ENCODE data around the gene USP9X. TPM values are rescaled to one million over a fixed set of nuclear protein-coding genes. Genes with fewer than 3 reads are reported as not detected.

The USP9X gene
- total and polyA plus RNA-seq, 2 of the 8 experiments (the other 6 are each of a cell fraction or from before 2014, with no cell fraction given), result 79.2 to 300 TPM

DNA sequence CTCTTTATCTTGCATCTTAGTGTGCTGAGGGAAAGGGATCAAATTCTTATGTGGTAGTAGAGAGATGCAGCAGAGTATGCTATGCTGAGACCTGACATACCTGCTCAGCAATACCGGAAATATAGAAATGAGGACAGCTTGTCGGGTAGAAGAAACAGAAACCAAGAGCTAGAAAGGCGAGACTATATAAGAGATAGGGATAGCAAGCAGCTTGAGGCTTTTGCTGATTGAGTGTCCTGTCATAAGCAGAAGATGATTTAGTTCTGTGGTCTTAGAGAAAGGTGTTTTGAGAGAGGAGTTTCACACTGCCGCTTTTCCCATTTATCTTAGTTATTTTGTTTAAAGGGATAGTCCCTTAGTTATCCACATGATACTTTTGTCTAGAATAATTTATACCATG lies 31.7 kb downstream of the USP9X start:
- H3K4me3 ChIP-seq (ENCODE audit: extremely low read depth in 1 of 4, insufficient read depth in 2 of 4, low read depth in 3 of 4, low read length in 4 of 4), result peak overlapping the region in 1 of 4 experiments; percentile 46; a peak in 2 of 8 replicates

More for the DNA sequence above, 31.7 kb downstream of the USP9X start:
- no peak overlapping the region for H2BK5ac ChIP-seq (ENCODE audit: low read depth, low read length)
- ChIA-PET CTCF (ENCODE audit: partially characterized antibody) (interaction anchor here (1.2 to 1.6 kb wide), 2 partner anchors 23 to 24 kb away, joined by 4 read pairs; no protein-coding TSS in a partner anchor), POLR2A (ENCODE audit: partially characterized antibody) (interaction anchor here (1.2 kb wide), 1 partner anchor 12 kb away, joined by 3 read pairs; no protein-coding TSS in a partner anchor)
- H4K91ac ChIP-seq (replicated peaks; ENCODE audit: insufficient read length, low read length), result no peak overlapping the region
- H2BK15ac ChIP-seq (ENCODE audit: low read length), result no peak overlapping the region
- peak overlapping the region in 1 of 4 experiments; percentile 37; a peak in 1 of 7 replicates for H3K9ac ChIP-seq (replicated peaks in 1 of 4; ENCODE audit: extremely low read depth in 1 of 4, low read depth in 3 of 4, low read length in 3 of 4)
- peaks cover 45 to 99% of the 10 kb centered on the region in 2 experiments for H3K79me2 ChIP-seq (ENCODE audit: control insufficient read depth in 1 of 2, insufficient read depth in 2 of 2, low read length in 2 of 2)
- H3K36me3 ChIP-seq (ENCODE audit: control insufficient read depth in 2 of 4, insufficient read depth in 4 of 4, low read length in 3 of 4), result peaks cover 0 to 6% (median 0%) of the 10 kb centered on the region in 4 experiments; a peak in 2 of 8 replicates
- no peaks in the 10 kb centered on the region for H3K27me3 ChIP-seq (replicated peaks in 1 of 4; ENCODE audit: control insufficient read depth in 3 of 4, extremely low read depth in 1 of 4, insufficient read depth in 3 of 4, low read length in 3 of 4)
- no peaks in the 10 kb centered on the region for H3K9me3 ChIP-seq (ENCODE audit: insufficient read depth in 2 of 2, low read depth in 1 of 2, low read length in 1 of 2)
- H2AFZ ChIP-seq (ENCODE audit: low read length), result no peak overlapping the region
- no peak for FAIRE-seq
- no peak overlapping the region for H2AK5ac ChIP-seq (ENCODE audit: low read depth, low read length)
- no peak overlapping the region for H3K4ac ChIP-seq (replicated peaks; ENCODE audit: insufficient read length, low read depth, low read length)
- no peak overlapping the region for H3K56ac ChIP-seq (replicated peaks; ENCODE audit: insufficient read length, low read depth, low read length)
- no peak overlapping the region for H3K23ac ChIP-seq (ENCODE audit: insufficient read length)
- peaks cover 10 to 17% of the 10 kb centered on the region in 2 experiments for H4K20me1 ChIP-seq (replicated peaks in 1 of 2; ENCODE audit: control insufficient read depth in 1 of 2, insufficient read depth in 2 of 2, low read length in 2 of 2)
- no peak for DNase-seq (ENCODE audit: low read depth in 1 of 2, low spot score in 2 of 2)
- 84% methylated on average over 4 of the region's 4 CpGs; no CpG with 5 or more reads in 1 of the 2 experiments for WGBS, 2 experiments (ENCODE audit: extremely low coverage in 1 of 2, insufficient coverage in 1 of 2, insufficient read length in 1 of 2, insufficient replicate concordance in 2 of 2, low coverage in 1 of 2, low lambda C conversion rate in 2 of 2, missing lambda C conversion rate in 1 of 2)
- H3K4me2 ChIP-seq (ENCODE audit: insufficient read depth in 1 of 2, low read depth in 2 of 2, low read length in 2 of 2), result peak overlapping the region; percentile 22 to 54; a peak in 3 of 4 replicates
- no peak overlapping the region for H2BK20ac ChIP-seq (ENCODE audit: low read length)
- no peak overlapping the region for H3K18ac ChIP-seq (ENCODE audit: extremely low read depth, low read length)
- H3K79me1 ChIP-seq (ENCODE audit: low read depth, low read length), result no peaks in the 10 kb centered on the region
- no peak overlapping the region for H2BK120ac ChIP-seq (replicated peaks; ENCODE audit: low read depth, low read length)
- no peaks in the 10 kb centered on the region for H3K23me2 ChIP-seq (ENCODE audit: low read depth, low read length)
- H4K5ac ChIP-seq (ENCODE audit: insufficient read length, low read depth, low read length), result no peak overlapping the region
- no peak overlapping the region for H4K8ac ChIP-seq (ENCODE audit: extremely low read depth, insufficient read depth, low read length)
- no peak overlapping the region for H2BK12ac ChIP-seq (ENCODE audit: low read depth, low read length)
- H3K4me1 ChIP-seq (replicated peaks in 1 of 4; ENCODE audit: control insufficient read depth in 3 of 4, insufficient read depth in 4 of 4, low read length in 3 of 4), result peaks cover 0 to 20% (median 11%) of the 10 kb centered on the region in 4 experiments; a peak in 3 of 7 replicates
- H3K14ac ChIP-seq (ENCODE audit: insufficient read length), result no peak overlapping the region
- TF ChIP-seq EGR1 (IDR thresholded peaks at IDR 0.05; ENCODE audit: borderline replicate concordance, low read depth, low read length), result no peak
- H3K27ac ChIP-seq (ENCODE audit: low read depth, low read length), result no peak overlapping the region

Data from H1 (cell line).